HG03135 (cell line): ENCODE measurements around the gene KISS1R.

Source experiments
- ATAC-seq: cut with Tn5 transposase; IDR thresholded peaks from one replicate; pipeline ENCODE4 v1.9.1; 2021; ENCODE audit warnings: mild to moderate bottlenecking, moderate library complexity; ENCODE audit not compliant: unreplicated experiment

KISS1R gene

GRCh38 chr19:919199-920050, 2.3 kb downstream of the KISS1R start:
- no peak for ATAC-seq

DNA sequence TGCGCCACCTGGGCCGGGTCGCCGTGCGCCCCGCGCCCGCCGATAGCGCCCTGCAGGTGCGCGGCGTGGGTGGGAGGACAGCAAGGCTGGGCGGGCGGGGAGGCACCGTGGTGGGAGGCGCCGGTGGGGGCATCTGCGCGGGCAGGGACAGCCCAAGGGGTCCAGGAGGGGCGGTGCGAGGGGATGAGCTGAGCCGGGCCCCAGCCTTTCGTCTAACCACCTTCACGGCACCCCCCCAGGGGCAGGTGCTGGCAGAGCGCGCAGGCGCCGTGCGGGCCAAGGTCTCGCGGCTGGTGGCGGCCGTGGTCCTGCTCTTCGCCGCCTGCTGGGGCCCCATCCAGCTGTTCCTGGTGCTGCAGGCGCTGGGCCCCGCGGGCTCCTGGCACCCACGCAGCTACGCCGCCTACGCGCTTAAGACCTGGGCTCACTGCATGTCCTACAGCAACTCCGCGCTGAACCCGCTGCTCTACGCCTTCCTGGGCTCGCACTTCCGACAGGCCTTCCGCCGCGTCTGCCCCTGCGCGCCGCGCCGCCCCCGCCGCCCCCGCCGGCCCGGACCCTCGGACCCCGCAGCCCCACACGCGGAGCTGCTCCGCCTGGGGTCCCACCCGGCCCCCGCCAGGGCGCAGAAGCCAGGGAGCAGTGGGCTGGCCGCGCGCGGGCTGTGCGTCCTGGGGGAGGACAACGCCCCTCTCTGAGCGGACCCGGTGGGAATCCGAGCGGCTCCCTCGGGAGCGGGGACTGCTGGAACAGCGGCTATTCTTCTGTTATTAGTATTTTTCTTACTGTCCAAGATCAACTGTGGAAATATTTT, 3.1 kb downstream of the KISS1R start:
- no peak for ATAC-seq

GRCh38 chr19:924553-925086, 7.5 kb downstream of the KISS1R start:
- ATAC-seq = no peak

GRCh38 chr19:925087-925525, 8.0 kb downstream of the KISS1R start:
- ATAC-seq = peak; percentile 29

DNA sequence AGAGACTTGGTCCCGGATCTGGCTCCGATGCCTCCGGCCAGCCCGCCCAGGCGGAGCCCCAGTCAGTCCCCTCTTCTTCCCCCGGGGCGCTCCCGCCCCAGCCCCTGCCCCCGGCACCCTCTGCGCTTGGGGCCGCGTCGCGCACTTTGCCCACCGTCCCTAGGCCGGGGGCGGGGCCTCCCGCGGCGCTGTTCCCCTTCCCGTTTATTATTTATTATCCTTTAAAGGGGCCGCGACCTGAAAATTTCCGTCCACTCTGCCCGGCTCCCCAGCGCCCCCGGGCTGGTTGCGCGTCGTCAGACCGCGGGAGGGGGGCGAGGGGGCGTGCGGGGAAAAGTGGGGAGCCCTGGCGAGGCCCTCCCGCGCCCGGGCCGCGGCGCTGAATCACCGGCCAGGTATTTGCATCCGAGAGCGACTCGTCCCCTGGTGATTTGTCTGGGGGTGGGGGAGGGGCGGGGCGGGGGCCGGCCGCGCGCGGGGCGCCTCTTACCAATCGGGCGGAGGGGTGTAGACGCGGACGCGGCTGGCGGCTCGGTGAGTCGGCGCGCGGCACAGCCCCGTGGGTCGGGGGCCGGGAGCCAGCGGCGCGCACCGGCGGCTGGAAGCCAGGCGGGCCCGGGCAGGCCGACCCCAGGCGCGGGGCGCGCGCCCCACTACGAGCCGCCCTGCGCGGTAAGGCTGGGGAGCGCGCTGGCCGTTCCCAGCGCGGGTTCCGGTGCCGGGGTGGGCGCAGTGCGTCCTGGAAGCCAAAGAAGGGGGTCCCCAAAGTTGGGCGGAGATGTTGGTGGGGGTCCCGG, 8.6 kb downstream of the KISS1R start, which contains the start of gene ARID3A:
Gene ARID3A, plus strand, starts transcription at position 510 of the 797 bp plus-strand sequence. CDS start 3,494 bp downstream, outside the sequence.
- peak; percentile 52 for ATAC-seq

DNA sequence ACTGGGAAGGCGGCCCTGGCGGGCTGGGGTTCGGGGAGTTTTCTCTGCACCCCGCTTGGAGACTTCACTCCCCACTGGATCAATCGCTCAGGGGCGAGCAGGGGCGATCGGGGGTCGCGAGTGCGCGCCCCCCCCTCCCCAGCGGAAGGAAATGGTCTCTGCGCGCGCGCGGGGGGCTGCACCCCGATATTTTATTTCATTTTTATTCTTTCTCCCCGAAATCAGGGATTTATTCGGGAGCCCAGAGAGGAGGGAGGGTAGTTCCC, 9.1 kb downstream of the KISS1R start:
- no peak for ATAC-seq

DNA sequence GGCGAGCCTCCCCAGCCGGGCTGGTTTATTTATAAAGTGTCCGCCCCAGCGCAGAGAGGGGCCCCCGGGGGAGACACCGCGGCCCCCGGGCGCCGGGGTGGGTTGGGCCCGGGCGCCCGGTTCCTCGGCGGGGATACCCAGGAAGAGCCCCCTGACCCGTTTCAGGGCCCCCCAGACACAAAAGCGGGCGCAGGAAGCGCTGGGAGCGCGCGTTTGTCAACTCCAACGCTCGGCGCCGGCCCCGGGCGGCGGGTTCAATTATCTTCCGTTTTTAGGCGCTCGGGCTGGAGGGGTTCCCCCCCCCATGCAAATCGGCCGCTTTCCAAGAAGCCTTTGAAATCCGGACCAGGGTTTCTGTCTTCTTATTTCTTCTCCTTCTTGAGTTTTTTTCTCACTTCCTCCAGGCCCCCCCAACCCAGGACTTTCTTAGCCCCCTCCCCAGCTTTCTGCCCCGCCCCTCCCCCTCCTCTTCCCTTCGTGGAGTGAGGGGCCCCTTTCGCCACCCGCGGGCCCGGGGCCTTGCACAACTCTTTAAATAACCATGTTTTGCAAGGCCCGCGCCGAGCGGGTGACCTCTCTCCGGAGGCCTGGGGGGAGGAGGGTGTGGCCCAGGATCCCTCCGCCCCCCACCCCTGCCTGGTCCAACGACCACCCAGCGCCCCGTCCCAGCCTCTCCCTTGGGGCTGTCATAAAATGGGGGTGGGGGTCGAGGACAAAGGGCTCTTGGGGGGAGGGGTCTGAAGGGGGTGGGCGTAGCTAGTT, 9.6 kb downstream of the KISS1R start:
- ATAC-seq = no peak

DNA sequence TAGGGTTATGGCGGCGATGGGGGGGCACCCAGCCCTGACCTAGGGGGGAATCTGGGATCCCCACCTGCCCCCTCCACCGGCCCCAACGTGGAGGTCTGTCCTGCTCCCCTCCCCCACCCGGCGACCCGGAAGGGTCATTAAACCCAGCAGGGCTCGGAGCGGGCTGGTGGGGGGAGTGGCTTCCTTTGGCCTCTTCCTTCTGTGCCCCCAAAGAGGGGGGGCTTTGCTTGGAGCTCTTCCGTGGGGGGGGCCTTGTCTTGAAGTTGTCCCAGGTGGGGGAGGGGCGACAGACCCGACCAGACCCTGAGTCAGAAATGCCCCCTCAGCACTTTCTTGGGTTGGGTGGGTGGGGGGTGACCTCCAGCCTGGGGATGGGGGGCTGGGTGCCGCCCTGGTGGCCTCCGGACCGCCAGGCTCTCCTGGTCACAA, 10.2 kb downstream of the KISS1R start:
- ATAC-seq = no peak

DNA sequence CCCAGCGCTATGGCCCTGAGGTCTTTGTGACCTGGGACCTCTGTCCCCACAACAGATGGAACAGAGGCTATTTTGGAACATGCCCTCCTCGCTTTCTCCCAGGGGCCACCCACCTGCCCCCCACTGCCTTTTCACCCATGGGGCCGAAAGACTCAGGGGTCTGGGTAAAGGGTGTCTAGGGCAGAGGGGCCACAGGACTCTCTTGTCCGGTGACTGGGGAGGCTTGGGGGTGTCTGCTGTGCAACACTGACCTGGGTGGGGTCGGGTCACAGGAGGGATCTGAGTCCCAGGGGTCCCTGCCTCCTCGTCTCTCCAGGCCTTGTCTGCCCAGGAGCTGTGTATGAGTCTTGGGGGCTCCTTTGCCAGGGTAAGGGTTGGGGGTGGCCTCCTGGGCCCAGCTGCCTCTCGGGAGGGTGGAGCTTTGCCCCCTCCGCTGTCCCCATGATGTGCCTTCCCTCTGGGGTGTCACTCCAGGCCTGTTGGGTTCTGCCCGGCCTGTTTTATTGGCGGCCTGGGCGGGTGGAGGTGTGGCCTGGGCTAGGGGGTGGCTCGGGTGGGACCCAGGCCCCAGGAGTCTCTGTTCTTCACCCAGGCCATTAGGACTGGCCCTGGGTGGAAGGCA, 10.8 kb downstream of the KISS1R start:
- no peak for ATAC-seq

DNA sequence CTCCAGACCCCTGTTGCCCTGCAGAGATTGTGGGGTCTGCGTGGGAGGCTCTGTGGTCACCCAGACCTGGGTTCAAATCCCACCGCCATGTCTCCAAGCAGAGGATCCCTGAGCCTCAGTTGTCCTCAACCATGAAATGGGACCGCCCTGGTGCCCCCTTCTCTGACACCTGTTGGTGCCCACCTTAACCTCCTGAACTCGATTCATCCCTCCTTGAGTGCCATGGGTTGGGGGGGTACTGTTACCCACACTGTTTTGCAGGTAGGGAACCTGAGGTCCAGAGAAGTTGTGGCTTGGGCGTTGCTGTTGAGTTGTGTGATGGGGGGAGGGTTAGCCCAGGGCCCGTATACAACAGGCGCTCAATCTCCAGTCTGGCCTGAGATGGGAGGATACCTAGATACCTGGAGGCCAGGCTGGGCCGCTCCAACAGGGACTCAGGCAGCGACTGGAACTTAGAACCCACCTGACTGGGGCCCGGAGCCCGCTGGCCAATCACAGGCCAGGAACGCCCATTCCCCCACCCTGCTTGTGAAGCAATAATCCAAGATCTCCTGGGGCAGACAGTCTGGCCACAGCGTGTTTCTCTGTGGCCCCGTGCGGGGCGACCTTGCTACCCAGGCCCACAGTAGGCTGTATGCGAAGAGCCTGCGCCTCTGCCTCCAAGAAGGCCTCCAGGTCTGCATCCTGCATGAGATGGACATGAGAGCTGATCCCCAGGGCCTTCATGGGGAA, 11.5 kb downstream of the KISS1R start:
- no peak for ATAC-seq

DNA sequence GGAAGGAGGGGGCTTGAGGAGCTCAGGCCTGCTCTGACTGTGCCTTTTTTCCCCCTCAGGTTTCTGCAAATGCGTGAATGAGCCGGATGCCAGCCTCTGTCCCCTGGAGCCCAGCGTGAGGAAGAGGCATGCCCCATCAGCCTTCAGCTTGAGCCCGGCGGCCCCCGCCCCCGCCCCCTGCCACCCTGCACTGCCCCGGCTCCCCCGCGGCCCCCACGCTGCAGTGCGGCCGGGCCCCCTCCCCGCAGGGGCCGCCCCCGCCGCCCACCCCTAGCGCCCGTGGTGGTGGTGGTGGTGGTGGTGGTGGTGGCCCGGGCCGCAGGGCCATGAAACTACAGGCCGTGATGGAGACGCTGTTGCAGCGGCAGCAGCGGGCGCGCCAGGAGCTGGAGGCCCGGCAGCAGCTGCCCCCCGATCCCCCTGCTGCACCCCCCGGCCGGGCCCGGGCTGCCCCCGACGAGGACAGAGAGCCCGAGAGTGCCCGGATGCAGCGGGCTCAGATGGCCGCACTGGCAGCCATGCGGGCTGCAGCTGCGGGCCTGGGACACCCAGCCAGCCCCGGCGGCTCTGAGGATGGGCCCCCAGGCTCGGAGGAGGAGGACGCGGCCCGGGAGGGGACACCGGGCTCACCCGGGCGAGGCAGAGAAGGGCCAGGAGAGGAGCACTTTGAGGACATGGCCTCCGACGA, 12.2 kb downstream of the KISS1R start:
- no peak for ATAC-seq

GRCh38 chr19:929891-930258, 12.7 kb downstream of the KISS1R start:
- no peak for ATAC-seq

GRCh38 chr19:931860-932647, 14.9 kb downstream of the KISS1R start:
- no peak for ATAC-seq

DNA sequence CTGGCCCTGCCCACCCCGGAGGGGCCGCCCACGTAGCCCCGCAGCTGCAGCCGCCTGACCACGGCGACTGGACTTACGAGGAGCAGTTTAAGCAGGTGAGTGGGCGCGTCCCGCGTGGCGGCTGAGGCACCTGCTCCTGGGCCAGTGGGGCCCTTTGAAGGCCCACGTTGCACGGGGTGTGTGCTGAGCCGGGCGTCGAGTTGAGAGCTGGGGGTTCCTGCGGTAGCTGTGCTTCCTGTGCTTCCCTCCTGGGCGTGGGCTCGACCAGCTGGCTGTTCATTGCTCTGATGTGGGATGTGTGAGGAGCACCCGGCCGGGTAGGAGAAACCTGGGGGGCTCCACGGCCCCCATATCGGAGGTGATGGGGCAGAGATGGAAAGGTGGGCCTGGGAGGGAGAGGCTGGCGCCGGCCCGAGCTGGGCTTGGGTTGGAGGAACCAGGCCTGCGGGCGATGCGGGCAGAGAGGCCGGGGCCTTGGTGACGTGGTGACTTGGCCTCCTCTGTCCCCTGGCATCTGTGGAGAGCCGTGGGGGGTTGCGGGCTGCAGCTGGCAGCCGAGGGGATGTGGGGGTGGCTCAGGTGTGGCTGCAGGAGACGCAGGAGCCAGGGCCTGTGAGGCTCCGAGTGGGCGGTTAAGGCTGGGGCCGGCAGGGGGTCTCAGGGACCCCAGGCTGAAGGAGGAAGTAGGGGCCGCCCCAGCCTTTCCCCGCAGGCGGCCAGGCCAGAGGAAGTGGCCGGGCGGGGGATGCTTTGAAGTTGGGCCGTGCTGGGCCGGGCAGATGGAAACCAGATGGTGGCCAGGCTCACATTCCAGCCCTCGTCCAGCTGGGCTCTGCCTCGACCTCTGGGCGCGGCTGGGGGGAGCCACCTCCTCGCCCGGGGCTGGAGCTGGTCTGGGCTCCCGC, 15.8 kb downstream of the KISS1R start:
- ATAC-seq = no peak

- ATAC-seq = no peak
These were observed 16.4 kb downstream of the KISS1R start for GRCh38 chr19:933553-933882.

GRCh38 chr19:934197-934840, 17.2 kb downstream of the KISS1R start:
- no peak for ATAC-seq
